T-helper 22 cell (primary cell): Measurements from ENCODE around the gene EZR.

Experiments used
- DNase-seq: peaks from one replicate; pipeline ENCODE4 v3.0.0-alpha.2; 2020; ENCODE audit warnings: low read depth

EZR gene

DNA sequence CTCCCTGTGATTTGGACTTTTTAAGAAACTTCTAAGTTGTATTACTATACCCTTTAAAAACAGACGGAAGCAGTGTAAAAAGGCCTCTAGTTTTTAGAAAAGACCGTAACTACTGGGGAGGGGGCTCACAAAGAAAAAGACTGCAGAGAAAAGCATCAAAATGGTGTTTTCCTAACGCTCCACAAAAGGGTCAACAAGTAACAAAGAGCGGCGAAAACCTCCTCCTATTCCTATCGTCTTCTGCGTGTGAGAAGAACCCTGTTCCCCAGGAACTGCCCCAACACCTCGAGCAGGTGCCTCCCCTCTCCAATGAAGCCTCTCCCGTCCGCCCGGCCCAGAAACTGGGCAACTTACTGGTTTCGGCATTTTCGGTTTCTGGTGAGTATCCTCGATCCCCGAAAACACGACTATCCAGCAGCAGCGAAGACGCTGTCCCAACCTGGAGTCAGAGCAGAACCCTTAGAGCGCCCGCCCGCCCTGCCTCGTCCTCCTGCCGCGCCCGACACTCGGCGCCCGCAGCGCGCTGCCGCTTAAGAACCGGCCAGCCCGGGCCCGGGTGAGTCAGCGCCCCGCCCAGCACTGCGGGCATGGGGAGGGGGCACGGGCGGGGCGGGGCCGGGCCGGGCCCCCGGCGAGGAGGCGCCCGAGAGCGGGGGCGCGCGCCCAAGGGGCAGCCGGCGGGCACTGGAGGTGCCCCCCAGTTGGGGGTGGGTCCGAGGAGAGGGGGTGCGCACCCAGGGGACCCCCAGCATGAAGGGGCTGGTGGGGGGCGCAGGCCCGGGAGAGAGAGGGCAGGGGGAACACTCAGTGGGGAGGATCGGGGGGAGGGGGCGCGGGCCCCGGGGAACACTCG is 1.2 kb downstream of the EZR start:
- DNase-seq: peak; percentile 74

DNA sequence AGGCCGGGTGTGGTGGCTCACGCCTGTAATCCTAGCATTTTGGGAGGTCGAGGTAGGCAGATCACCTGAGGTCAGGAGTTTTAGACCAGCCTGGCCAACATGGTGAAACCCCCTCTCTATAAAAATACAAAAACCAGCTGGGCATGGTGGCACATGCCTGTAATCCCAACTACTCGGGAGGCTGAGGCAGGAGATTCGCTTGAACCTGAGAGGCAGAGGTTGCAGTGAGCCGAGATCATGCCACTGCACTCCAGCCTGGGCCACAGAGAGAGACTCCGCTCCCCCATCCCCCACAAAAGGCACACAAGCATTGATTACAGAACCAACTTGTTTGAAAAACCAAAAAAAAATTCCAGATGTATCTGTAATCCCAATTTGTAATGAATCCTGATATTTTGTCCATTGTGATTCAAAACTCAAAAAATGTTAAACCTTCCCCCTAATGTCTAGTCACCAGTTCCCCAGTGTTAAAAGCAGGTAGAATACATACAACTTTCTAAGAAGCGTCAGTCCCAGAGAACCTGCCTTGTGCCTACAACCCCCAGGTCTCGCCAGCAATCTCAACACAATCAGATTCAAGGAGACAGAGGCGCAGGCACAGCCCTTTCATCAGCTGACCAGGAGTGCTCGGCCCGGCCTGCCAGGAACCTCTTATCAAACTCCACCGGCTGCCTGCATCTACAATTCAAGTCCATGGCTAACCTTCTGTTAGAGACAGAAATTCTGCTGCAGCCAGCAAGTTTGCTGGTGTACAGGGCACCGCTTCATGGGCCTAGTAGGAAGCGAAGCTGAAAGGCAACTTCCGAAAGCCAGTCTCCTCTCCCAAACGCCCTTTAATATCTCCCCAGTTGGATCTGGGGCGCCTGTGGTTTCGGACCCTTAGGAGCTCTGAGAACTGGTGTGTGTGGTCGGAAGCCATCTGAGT is 2.1 kb downstream of the EZR start:
- no peak for DNase-seq

DNA sequence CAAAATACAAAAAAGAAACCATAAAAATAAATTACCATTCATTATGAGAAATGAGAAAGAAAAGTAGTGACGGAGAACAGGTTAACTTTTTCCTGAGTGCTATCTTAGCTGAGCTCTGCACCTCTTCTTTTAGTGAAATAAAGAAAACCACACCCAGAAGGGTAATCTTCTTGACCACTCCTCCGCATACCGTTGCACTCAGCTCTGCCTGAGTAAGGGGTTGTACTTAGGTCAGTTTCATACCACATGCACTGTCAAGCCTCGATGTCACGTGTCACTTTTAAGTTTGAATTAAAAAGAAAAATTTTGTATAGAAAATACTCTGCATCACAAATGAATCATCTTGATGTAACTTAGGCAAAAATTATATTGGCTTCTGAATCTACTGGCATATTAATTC is 2.8 kb downstream of the EZR start:
- DNase-seq: no peak

DNA sequence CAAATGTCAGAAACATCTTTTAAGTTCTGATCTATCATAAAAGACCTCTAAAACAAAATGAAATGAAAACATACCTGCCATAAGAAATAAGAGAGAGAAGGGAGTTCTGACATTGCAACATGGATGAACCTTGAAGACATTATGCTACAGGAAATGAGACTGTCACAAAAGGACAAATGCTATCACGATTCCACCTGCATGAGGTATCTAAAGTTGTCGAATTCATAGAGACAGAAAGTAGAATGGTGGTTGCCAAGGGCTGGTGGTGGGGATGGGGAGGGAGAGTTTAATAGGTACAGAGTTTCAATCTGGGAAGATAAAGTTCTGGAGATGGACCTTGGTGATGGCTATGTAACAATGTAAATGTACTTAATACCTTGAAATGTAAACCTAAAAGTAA is 3.3 kb downstream of the EZR start:
- DNase-seq: no peak

DNA sequence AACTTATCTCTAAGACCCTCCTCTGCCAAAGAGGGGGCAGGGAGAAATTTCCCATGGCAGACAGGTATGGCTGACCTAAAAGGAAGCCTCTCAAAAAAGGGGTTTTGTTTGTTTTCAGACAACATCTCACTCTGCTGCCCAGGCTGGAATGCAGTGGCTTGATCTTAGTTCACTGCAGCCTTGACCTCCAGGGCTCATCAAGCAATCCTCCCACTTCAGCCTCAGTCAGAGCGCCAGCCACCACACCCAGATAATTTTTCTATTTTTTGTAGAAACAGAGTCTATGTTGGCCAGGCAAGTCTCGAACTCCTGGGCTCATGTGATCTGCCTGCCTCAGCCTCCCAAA is 3.8 kb downstream of the EZR start:
- DNase-seq: no peak

DNA sequence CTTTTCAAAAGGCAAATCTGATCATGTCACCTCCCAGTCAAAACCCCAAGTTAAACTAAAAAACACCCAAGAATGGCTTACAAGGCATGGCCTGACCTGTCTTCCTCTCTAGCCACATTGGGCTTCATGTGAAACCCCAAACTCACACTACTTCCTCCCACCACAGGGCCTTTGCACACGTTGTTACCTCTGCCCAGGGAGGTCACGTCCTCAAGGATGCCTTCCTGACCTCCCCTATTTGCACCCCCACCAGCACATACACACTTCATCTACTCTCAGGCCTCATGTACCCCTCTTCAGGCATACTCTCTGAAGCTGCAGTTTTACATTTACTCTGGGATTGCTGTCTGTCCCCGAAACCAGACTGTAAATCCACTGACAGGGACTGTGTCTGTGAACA is 6.1 kb downstream of the EZR start:
- no peak for DNase-seq

DNA sequence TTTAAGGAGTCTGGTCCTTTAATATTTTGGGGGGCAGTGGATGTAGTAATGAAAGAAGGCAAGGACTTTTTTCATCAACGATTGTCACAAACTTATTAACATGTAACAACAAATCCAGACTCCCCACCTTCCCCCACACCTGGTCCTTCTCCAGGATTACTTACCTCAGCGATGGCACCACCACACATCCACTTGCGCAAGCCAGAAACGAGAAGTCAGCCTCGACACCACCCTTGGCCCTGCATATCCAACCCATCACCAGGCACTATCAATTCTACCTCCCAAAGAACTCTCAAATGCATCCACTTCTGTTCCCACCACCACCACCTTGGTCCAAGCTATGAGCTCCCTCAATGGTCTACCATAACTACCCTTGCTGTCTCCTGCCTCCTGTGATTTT is 6.6 kb downstream of the EZR start:
- DNase-seq: no peak

DNA sequence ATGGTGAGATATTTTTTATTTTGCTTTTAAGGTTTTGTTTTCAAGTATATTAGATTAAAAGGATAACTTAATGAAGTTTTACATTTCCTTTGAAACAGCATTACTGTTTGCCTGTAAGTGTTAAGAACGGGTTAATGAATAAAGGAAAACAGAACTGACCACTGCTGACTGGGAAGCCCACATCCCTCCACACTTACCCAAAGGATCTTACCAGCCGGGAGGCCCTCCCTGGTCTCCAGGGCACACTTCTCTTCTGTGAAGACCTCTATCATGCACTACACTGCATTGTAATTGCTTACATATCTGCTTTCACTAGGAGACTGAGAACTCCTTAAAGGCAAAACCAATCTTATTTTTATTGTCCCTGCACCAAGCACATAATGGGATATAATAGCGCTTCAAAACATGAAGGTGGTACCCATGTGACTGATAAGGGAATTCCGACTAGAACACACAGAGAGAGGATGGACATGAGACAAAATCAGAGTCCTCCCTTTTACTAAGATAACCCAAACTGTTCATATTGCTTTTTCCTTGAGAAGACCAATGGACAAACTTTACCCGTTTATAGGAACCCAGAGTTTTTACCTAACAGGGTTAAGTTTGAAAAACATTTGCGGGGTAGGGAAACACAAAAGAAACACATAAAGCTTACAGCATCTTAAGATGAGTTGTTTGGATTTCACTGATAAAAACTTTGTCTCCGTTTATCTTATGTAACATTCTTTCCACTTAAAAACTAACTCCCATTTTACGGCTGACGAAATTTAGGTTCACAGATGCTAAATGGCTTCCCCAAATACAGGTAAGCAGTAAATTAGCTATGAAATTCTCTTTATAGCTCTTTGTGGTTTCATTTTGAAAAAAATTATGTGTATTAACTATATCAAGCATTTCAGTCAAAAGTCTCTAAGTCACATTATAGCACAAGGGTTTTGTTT is 8.7 kb downstream of the EZR start:
- DNase-seq: no peak

DNA sequence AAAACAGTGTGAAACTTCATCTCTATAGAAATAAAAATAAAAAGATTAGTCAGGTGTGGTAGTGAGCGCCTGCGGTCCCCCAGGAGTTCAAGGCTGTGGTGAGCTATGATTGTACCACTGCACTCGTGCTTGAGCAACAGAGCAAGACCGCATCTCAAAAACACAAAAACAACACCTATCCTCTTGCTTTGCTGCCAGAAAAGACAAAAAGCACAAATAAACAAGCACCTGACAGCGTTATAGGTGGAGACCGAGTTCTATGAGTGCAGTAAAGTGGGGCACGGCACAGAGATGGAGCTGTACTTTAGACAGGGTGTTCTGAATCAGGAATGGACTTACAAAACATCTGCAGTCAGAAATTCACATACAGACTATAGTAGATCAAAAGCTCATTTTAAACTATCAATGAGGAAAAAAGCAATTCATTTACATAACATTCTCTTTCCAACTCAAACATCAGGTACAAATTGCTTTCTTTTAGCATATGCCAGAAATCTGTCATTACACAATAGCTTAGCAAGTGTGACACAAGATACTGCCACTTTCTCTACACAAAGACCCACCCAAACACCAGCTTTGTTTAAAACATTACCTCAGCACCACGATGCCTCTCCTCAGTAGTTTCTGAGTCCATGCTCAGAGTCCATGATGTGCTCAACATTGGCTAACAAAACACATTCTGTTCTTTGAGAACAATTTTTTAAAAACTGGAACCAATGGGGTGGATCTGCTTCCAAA is 10.1 kb downstream of the EZR start:
- DNase-seq: no peak

DNA sequence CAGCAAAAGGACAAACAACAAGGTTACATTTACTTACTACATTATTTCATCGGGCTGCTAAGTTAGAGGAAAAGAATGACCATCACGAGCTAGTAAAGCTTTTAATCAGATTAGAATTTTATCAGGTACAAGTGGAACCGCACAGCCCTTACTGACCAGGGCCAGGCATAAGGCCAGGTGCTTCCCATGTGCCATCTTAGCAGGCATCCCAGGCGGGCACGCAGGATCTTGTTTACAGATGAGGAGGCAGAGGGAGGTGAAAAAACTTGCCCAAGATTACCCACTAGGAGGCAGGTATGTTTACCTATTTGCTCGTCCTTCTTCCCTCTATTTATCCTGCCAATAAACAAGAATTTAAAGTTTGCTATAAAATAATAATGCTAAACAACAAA is 10.7 kb downstream of the EZR start:
- DNase-seq: no peak

DNA sequence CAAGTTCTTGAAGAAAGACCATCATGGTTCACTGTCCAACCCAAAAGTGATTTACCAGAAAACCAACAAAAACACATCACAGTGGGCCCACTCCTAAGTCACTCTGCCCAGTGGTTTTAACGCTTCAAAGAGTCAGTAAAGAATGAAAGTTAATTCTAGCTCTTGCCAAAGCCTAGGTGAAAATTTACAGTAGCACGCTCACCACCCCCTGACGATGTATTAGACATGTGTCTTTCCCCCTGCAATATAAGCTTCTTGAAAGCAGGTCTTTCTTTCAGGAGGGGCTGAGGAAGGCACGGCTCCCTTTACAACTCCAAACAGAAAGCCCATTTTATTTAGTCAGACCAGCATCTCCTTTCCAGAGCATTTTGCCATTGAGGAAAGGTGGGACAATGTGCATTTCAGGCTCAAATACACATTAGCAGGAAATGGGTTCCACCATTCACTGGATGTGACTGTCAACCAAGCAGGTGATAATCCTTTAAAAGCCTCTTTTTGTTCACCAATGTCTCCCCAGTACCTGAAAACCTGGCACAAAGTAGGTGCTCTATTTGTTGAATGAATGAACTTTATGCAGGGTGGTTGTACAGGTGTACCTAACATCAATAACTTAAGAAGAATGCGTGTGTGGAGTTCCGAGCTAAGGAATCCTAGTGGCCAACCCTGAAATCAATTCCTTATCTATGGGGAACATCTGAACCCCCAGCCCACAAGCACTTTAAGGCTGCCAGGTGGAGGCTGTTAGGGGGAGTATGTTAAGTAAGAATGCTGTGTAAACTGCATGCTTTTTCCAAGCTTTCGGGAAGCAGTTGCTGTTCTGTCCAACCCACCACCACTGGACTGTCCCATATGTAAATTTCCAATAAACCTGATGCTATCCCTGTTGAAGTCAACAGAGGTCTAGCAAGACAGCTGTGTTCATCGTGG is 11.4 kb downstream of the EZR start:
- DNase-seq: no peak

DNA sequence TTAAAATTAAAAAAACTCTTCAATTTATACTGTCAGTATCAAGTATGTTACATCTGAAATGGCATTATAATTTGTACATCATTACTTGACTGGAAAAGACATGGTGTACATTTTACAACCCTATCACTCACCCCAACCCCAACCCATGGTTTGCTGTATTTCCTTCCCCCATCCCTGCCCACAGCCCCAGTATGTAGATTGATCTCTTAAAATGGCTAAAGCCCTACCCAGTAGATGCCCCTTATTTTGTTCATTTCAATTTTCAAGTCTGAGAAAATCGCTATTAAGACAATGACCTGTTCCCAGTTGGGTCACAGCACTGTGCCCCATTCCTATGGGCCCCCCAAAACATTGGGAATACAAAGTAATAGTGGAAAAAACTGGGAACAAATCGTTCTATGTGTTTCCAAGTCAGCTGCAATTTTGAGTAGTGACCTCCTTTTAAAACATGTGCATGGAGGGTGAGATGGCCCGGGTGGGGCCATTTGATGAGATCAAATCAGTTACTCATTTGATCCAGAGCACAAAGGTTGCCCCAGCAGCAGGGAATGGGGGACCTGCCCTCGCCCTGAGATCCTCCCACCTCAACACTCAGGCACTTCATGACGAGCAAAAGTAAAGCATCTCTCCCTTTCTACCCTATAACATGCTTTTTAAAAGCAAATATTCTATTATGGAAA is 13.3 kb downstream of the EZR start:
- no peak for DNase-seq

DNA sequence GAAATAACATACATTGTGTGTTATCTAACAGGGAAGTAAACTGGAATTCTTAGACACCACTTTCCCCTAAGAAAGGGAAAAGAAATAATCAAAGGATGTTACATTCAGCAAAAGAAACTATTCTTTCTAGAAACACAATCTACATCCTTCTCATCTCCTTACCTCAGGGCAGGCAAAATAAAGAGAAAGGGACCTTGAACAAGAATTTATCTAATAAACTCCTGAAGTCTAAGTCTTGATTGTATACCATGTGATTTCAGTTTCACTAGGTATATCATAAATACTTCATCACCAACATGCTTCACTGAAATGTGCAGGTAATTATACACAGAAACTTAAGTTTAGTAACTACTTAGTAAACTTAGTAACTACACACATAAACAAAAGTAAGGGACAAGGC is 15.0 kb downstream of the EZR start:
- no peak for DNase-seq

DNA sequence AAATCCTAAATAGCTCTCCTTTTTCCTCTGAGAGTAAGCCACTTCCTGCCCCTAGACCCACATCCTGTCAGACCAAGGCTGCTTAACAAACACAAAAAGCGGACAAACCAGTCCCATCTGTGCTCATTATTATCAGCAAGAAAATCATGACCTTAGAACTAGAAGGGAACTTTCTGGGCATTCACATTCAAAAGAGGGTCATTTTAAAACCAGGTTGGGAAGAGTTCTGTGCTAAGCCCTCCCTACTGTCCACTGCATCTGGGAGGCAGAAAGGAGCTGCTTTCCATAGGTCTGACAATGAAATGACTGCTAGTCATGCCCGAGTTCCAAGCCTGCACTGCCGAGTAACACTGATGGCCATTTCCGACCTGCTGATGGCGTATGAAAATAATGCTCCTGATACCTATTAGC is 15.4 kb downstream of the EZR start:
- no peak for DNase-seq

DNA sequence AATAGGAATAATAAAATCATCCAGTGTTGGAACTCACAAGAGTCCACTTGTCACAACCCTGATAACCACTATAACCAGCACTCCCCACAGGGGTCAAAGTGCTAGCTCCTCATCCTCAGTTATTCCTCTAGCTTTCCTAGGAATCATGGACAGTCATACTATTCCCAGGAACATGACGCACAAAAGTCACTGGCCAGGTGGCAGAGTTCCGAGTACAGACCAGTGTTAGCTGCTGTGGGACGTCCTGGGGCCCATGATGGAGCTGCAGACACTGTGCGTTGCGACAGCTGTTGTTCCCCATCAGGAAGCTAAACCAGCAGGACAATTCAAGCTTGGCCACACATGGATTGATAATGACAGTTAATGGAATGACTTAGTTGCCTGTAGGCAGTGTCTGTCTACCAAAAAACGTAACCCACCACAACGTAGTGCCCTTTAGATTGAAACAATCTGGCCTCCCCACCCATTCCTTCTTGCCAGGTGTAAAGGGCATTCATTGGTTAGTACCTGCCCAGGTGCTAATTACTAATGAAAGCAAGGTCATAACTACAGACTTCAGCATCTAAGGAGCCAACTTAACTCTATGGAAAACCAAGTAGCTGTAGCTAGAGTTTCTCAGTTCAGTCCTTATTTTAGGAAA is 17.4 kb downstream of the EZR start:
- no peak for DNase-seq

DNA sequence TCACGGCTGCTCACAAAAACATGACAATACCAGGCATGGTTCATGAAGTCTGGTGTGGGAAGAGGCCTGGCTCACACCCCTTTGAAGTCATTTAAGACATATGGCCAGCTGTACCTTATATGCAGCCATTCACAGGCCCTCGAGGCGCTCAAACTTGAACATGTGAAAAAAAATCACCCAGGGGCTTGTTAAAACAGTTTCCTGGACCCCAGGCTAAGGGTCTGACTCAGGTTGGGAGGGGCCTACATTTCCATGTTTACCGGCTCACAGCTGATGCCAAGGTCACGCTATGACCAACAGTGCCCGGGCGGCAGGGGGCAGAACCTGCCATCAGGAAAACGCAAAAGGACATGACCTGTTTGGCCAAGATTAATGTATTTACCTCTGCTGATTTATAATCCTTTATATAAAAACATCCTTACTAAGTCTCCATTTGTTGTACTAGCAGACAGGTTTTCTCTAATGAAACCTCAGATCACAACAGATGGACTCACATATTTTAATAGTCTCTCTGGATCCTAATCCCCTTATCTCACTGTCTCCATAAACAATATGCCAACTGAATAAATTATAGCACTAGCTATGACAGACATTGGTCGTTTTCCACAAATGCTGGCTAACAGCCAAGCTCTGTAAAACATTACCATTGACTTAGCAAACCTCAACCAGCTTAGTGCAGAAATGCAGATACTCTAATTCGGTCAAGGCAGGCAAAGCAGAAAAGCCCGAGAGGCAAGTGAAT is 19.9 kb downstream of the EZR start:
- no peak for DNase-seq

DNA sequence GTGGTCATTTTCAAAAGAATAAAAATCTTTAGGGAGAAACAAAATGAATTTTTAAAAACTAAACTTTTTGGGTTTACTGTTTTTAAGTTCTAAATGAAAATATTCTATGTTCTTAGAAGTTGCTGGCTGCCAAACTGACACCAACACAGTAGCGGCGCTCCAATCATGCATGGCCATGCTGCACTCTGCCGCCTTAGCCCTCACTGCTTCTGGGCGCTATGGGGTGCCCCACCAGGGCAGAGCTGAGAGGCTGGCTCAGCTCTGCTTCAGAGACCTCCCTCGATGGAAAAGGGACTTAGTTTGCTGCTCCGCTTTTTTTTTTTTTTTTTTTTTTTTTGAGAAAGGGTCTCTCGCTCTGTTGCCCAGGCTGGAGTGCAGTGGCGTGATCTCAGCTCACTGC is 20.9 kb downstream of the EZR start:
- no peak for DNase-seq
